Lower leg skin (tissue), 4 donors: Measurements from ENCODE around the gene CARD14. TPM values are rescaled to one million over a fixed set of nuclear protein-coding genes. Genes with fewer than 3 reads are reported as not detected.

Experiments
- DNase-seq, 2 donors: peaks; one replicate each; pipeline ENCODE4 v3.0.0-alpha.2; 2019; ENCODE audit warnings: low spot score in 2 of 2
- H3K4me3 ChIP-seq: fragments of 200-600 bp; sonication (generic); 2 replicates; pipeline ENCODE4 v1.5.1; 2017; ENCODE audit warnings: mild to moderate bottlenecking, low read depth; ENCODE audit not compliant: poor library complexity, severe bottlenecking
- CTCF ChIP-seq, 3 donors: fragments of 450-650 bp; IDR thresholded peaks; one replicate each; pipeline ENCODE4 v1.5.1; 2016; ENCODE audit warnings: antibody characterized with exemption in 3 of 3, mild to moderate bottlenecking in 3 of 3, moderate library complexity in 2 of 3
- POLR2A ChIP-seq, 2 donors: fragments of 450-650 bp; IDR thresholded peaks; one replicate each; pipeline ENCODE4 v1.6.1; 2016 to 2017; ENCODE audit warnings: antibody characterized with exemption in 2 of 2, mild to moderate bottlenecking in 1 of 2, moderate library complexity in 1 of 2
- WGBS, 2 donors: methylation state at CpG; one replicate each; pipeline ENCODE4 v1.1.5; 2018; 5-methylcytosine and 5-hydroxymethylcytosine counted together
- intact Hi-C: fragments of 100-400 bp; cut with DNase I; formaldehyde crosslinking; loops from one replicate; pipeline ENCODE4 v1.15.0; 2023; ENCODE audit warnings: low total_unique reads
- total RNA-seq, 4 donors: library from RNA; depleted of rRNA; stranded (reverse); fragments of >200 nt; gene quantifications; one replicate each; pipeline ENCODE4 v1.1.0, GENCODE V29; 2016

The CARD14 gene
- total RNA-seq, 4 donors from 2014 or later = 52.3 to 73.2 (median 57.5) TPM

DNA sequence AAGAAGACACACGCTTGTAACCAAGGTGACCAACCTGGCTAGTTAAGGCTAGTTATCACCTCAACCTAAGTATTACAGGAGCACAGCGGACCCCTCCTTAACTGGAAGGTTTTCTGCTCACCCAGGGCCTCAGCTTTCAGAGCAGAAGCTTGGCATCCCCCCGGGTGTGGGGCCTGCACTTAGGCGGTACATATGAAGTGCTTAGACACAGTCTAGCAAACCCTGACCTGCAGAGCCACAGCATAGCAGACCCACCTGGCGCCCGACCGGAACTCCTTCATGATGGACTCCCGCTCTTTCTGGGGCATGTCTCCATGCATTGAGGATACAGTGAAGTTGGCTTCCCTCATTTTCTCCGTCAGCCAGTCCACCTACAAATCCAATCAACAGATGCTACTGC, 32.7 kb upstream of the CARD14 start:
- intact Hi-C loops = loop anchor here (10.0 kb wide), 1 partner anchor 108 kb away; no protein-coding TSS in a partner anchor
- no peak overlapping the region for H3K4me3 ChIP-seq
- peak in 1 of 2 donors; percentile 56 for DNase-seq
- WGBS, 2 donors = 95 to 96% methylated on average over 9 of the region's 9 CpGs
- TF ChIP-seq POLR2A (IDR thresholded peaks at IDR 0.05) (no peak), CTCF (IDR thresholded peaks at IDR 0.05) (no peak)

GRCh38 chr17:80138856-80139426, 30.9 kb upstream of the CARD14 start:
- WGBS, 2 donors = 84 to 87% methylated on average over 18 of the region's 18 CpGs

GRCh38 chr17:80141463-80142165, 28.2 kb upstream of the CARD14 start:
- WGBS, 2 donors = 89 to 93% methylated on average over 7 of the region's 7 CpGs
- no peak for TF ChIP-seq CTCF (IDR thresholded peaks at IDR 0.05)
- no peak for TF ChIP-seq POLR2A (IDR thresholded peaks at IDR 0.05)
- no peak overlapping the region for H3K4me3 ChIP-seq
- DNase-seq = no peak
- intact Hi-C loops = no loop called here

More at GRCh38 chr17:80138856-80139426, 30.9 kb upstream of the CARD14 start:
- DNase-seq = peak in 1 of 2 donors; percentile 29
- no peak for TF ChIP-seq CTCF (IDR thresholded peaks at IDR 0.05)
- no peak for TF ChIP-seq POLR2A (IDR thresholded peaks at IDR 0.05)
- H3K4me3 ChIP-seq = no peak overlapping the region
- intact Hi-C loops = loop anchor here (10.0 kb wide), 1 partner anchor 106 kb away; no protein-coding TSS in a partner anchor

- DNase-seq = no peak
- intact Hi-C loops = no loop called here
- no peak for TF ChIP-seq POLR2A (IDR thresholded peaks at IDR 0.05)
- TF ChIP-seq CTCF (IDR thresholded peaks at IDR 0.05) = no peak
- H3K4me3 ChIP-seq = no peak overlapping the region
- WGBS, 2 donors = 90 to 91% methylated on average over 6 of the region's 6 CpGs
Measured at GRCh38 chr17:80142929-80143328, 26.9 kb upstream of the CARD14 start.

DNA sequence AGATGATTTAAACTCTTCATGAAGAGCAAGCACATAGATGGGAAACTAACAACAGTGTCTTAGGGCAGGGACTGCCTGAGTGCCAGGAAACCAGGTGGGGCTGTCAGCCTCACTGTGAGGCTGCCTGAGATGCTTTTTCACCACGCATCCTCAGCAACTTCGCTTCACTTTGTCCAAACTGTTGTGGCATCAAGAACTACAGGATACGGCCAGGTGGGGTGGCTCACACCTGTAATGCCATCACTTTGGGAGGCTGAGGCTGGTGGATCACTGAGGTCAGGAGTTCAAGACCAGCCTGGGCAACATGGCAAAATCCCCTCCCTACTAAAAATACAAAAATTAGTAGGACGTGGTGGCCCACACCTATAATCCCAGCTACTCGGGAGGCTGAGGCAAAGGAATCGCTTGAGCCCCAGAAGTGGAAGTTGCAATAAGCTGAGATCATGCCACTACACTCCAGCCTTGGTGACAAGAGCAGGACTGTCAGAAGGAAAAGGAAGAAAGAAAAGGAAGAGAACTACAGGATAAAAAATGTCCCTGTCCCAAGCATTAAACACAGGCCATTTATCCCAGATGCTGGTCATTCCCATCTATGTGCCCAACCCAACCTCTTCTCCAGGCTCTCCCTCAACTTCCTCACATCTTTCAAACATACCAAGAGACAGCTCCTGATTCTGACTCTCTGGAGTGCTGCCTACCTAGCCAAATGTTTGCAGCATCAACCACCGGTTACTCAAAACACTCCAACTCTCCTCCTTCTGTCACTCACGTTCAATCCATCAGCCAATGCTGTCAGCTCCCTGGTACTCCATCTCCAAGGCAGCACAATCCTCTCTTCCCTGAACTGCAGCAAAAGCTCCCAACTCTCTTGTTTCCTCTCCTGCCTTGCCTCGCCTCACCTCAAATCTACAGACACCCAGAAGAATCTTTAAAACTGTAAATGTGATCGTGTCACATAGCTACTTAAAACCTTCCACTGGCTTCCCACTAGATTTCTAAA, 24.5 kb upstream of the CARD14 start:
- intact Hi-C loops = no loop called here
- 47 to 50% methylated on average over 10 of the region's 10 CpGs for WGBS, 2 donors
- TF ChIP-seq POLR2A (IDR thresholded peaks at IDR 0.05) = no peak
- no peak for TF ChIP-seq CTCF (IDR thresholded peaks at IDR 0.05)
- no peak for DNase-seq
- no peak overlapping the region for H3K4me3 ChIP-seq
